GM12878 (cell line): ENCODE results near the gene LMOD3.

Experiments
- CBX3 ChIP-seq: fragments of 200-600 bp; sonication (generic); IDR thresholded peaks from 2 replicates; pipeline ENCODE4 v1.6.1; 2016; ENCODE audit warnings: low read depth, borderline replicate concordance
- CHD1 ChIP-seq: IDR thresholded peaks from 2 replicates; pipeline ENCODE4 v1.6.1; 2012; ENCODE audit warnings: low read depth, low read length, improper control_type of control experiment
- RBBP5 ChIP-seq: fragments of 200-600 bp; sonication (generic); conservative IDR thresholded peaks from 2 replicates; pipeline ENCODE4 v1.6.1; 2016
- SMAD1 ChIP-seq: fragments of 450-650 bp; IDR thresholded peaks from 2 replicates; pipeline ENCODE4 v1.6.1; 2018; ENCODE audit warnings: mild to moderate bottlenecking, low read depth; ENCODE audit not compliant: partially characterized antibody
- SREBF2 ChIP-seq: IDR thresholded peaks from 2 replicates; pipeline ENCODE4 v1.6.1; 2012; ENCODE audit warnings: mild to moderate bottlenecking, low read length
- TF ChIP-seq, protein P1 (sequence below): fragments of 450-650 bp; IDR thresholded peaks from 2 replicates; pipeline ENCODE4 v1.6.1; 2017; ENCODE audit warnings: mild to moderate bottlenecking, low read depth, inconsistent platforms; ENCODE audit not compliant: poor library complexity, severe bottlenecking
- TF ChIP-seq, protein P2 (sequence below): IDR thresholded peaks from 2 replicates; pipeline ENCODE4 v1.6.1; 2011; ENCODE audit warnings: borderline replicate concordance, low read depth, mild to moderate bottlenecking, moderate library complexity, mixed read lengths, low read length; ENCODE audit not compliant: insufficient read depth; ENCODE audit errors: extremely low read length
- TF ChIP-seq, protein P3 (sequence below), 3 experiments: IDR thresholded peaks in 2 of 3; conservative IDR thresholded peaks in 1 of 3; 2 replicates each; pipeline ENCODE4 v1.5.1; 2011; ENCODE audit warnings: low read depth in 3 of 3, low read length in 3 of 3, mild to moderate bottlenecking in 3 of 3, control low read depth in 2 of 3, moderate library complexity in 2 of 3, inconsistent platforms in 1 of 3, mixed read lengths in 1 of 3; ENCODE audit not compliant: control insufficient read depth in 2 of 3, insufficient read depth in 1 of 3; ENCODE audit errors: extremely low read depth in 1 of 3
- TF ChIP-seq, protein P4 (sequence below): IDR thresholded peaks from 2 replicates; pipeline ENCODE4 v1.6.1; 2012; ENCODE audit warnings: low read depth, low read length, improper control_type of control experiment

DNA sequence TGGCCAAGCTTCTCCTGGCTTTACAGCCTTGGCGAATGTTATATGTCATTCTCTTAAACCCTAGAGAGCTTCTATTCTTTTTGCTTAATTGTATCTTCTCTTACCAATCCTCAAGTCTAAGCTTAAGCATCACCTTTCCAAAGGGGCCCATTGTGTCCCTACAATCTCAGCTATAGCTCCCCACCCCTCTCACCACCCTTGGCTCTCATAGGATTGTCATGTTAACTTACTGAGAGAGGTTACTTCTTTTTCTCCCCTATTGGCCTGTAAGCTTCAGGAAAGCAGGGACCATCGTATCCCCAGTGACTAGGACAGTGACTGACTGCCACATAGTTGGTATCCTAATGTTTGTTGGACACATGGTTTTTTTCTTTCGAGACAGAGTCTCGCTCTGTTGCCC is 43.3 kb upstream of the LMOD3 start:
- TF ChIP-seq, protein P1, sequence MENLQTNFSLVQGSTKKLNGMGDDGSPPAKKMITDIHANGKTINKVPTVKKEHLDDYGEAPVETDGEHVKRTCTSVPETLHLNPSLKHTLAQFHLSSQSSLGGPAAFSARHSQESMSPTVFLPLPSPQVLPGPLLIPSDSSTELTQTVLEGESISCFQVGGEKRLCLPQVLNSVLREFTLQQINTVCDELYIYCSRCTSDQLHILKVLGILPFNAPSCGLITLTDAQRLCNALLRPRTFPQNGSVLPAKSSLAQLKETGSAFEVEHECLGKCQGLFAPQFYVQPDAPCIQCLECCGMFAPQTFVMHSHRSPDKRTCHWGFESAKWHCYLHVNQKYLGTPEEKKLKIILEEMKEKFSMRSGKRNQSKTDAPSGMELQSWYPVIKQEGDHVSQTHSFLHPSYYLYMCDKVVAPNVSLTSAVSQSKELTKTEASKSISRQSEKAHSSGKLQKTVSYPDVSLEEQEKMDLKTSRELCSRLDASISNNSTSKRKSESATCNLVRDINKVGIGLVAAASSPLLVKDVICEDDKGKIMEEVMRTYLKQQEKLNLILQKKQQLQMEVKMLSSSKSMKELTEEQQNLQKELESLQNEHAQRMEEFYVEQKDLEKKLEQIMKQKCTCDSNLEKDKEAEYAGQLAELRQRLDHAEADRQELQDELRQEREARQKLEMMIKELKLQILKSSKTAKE: no peak
- TF ChIP-seq CHD1 (no peak), RBBP5 (no peak), CBX3 (no peak), SREBF2 (no peak), SMAD1 (no peak)
- TF ChIP-seq, protein P2, sequence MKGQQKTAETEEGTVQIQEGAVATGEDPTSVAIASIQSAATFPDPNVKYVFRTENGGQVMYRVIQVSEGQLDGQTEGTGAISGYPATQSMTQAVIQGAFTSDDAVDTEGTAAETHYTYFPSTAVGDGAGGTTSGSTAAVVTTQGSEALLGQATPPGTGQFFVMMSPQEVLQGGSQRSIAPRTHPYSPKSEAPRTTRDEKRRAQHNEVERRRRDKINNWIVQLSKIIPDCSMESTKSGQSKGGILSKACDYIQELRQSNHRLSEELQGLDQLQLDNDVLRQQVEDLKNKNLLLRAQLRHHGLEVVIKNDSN: no peak
- TF ChIP-seq, protein P3, sequence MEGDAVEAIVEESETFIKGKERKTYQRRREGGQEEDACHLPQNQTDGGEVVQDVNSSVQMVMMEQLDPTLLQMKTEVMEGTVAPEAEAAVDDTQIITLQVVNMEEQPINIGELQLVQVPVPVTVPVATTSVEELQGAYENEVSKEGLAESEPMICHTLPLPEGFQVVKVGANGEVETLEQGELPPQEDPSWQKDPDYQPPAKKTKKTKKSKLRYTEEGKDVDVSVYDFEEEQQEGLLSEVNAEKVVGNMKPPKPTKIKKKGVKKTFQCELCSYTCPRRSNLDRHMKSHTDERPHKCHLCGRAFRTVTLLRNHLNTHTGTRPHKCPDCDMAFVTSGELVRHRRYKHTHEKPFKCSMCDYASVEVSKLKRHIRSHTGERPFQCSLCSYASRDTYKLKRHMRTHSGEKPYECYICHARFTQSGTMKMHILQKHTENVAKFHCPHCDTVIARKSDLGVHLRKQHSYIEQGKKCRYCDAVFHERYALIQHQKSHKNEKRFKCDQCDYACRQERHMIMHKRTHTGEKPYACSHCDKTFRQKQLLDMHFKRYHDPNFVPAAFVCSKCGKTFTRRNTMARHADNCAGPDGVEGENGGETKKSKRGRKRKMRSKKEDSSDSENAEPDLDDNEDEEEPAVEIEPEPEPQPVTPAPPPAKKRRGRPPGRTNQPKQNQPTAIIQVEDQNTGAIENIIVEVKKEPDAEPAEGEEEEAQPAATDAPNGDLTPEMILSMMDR (IDR thresholded peaks at IDR 0.05 in 2 of 3, conservative IDR thresholded peaks at IDR 0.05 in 1 of 3; ENCODE audit: control insufficient read depth in 2 of 3, extremely low read depth in 1 of 3, insufficient read depth in 1 of 3, low read depth in 3 of 3, low read length in 3 of 3): no peak
- TF ChIP-seq, protein P4, sequence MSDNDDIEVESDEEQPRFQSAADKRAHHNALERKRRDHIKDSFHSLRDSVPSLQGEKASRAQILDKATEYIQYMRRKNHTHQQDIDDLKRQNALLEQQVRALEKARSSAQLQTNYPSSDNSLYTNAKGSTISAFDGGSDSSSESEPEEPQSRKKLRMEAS: no peak
